GM23338 (cell line): Measurements from ENCODE around the gene HK1.

Experiments
- EZH2 ChIP-seq: fragments of 200-600 bp; sonication (generic); IDR thresholded peaks from one replicate; pipeline ENCODE4 v1.8.0; 2017; ENCODE audit warnings: antibody characterized with exemption, mild to moderate bottlenecking, low read depth; ENCODE audit not compliant: unreplicated experiment
- EZH2phosphoT487 ChIP-seq: fragments of 200-600 bp; sonication (generic); IDR thresholded peaks from one replicate; pipeline ENCODE4 v1.8.1; 2018; ENCODE audit warnings: antibody characterized with exemption; ENCODE audit not compliant: unreplicated experiment
- NANOG ChIP-seq: IDR thresholded peaks from 2 replicates; pipeline ENCODE4 v1.6.1; 2016; ENCODE audit warnings: antibody characterized with exemption, borderline replicate concordance
- POLR2AphosphoS5 ChIP-seq: IDR thresholded peaks from 2 replicates; pipeline ENCODE4 v1.6.1; 2016; ENCODE audit warnings: antibody characterized with exemption, low read depth
- ZNF114 ChIP-seq: fragments of 250-450 bp; sonication (Bioruptor Pico); IDR thresholded peaks from 2 replicates; pipeline ENCODE4 v1.5.0; 2020; ENCODE audit warnings: mild to moderate bottlenecking, moderate library complexity
- TF ChIP-seq, protein P1 (sequence below), 2 experiments: fragments of 200-600 bp in 1 of 2; sonication (generic) in 1 of 2; conservative IDR thresholded peaks; 2 replicates each; pipeline versions ENCODE4 v1.5.1 to v1.6.1; 2016 to 2017; ENCODE audit warnings: antibody characterized with exemption in 2 of 2, low read depth in 2 of 2, mild to moderate bottlenecking in 2 of 2, moderate library complexity in 1 of 2
- TF ChIP-seq, protein P2 (sequence below): IDR thresholded peaks from 2 replicates; pipeline ENCODE4 v1.6.1; 2016; ENCODE audit warnings: antibody characterized with exemption

DNA sequence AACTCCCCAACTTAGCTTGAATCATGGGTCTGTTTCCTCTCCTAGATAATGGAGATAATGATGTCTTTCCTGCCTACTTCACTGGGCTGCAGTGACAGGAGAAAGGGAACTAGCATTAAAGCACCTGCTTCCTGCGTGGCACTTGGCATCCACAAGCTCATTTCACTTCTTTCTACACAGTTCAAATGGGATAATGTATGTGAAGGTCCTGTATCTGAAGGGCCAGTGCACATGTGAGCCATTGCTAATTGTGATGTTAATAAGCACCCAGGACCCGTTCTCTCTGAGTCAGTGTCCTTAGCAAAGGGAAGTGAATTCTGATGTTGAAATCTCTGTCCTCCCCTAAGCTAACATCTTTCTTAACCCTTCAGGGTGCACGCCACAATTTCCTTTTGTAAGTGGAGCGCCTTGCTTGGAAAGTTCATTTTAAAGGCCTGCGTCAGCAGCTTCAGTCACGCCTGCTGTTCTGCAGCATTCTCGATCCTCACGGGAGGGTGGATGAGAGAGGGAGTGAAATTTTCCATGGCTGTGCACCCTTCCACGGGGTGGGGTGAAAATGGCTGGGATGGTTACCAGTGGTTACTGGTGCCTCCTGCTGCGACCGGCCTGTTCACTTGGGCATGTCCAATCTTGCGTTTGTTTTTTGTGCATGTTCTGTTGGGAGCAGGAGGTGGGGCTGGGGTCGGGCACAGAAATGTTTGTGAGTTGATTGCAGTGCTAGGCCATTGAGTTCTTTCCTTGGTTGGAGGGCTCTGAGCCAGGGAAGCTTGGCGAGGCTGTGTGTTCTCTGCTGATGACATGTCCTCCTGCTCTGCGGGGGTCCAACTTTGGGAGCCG, 59.2 kb downstream of the HK1 start:
- TF ChIP-seq, protein P1, sequence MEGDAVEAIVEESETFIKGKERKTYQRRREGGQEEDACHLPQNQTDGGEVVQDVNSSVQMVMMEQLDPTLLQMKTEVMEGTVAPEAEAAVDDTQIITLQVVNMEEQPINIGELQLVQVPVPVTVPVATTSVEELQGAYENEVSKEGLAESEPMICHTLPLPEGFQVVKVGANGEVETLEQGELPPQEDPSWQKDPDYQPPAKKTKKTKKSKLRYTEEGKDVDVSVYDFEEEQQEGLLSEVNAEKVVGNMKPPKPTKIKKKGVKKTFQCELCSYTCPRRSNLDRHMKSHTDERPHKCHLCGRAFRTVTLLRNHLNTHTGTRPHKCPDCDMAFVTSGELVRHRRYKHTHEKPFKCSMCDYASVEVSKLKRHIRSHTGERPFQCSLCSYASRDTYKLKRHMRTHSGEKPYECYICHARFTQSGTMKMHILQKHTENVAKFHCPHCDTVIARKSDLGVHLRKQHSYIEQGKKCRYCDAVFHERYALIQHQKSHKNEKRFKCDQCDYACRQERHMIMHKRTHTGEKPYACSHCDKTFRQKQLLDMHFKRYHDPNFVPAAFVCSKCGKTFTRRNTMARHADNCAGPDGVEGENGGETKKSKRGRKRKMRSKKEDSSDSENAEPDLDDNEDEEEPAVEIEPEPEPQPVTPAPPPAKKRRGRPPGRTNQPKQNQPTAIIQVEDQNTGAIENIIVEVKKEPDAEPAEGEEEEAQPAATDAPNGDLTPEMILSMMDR (conservative IDR thresholded peaks at IDR 0.05; ENCODE audit: low read depth in 2 of 2) = no peak
- TF ChIP-seq, protein P2, sequence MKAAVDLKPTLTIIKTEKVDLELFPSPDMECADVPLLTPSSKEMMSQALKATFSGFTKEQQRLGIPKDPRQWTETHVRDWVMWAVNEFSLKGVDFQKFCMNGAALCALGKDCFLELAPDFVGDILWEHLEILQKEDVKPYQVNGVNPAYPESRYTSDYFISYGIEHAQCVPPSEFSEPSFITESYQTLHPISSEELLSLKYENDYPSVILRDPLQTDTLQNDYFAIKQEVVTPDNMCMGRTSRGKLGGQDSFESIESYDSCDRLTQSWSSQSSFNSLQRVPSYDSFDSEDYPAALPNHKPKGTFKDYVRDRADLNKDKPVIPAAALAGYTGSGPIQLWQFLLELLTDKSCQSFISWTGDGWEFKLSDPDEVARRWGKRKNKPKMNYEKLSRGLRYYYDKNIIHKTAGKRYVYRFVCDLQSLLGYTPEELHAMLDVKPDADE = no peak
- TF ChIP-seq EZH2 (no peak), POLR2AphosphoS5 (no peak), ZNF114 (CRISPR knock-in tag) (no peak), EZH2phosphoT487 (no peak), NANOG (no peak)
